GM06990 (cell line): ENCODE data around the gene SDK2.
"Not testable (repeated sequence)": the region's sequence is repeated elsewhere in the genome, so short reads cannot be mapped to it uniquely, and the experiment has no call there.

Experiments
- DNase-seq: peaks from one replicate; pipeline ENCODE4 v3.0.0-alpha.2; 2011; ENCODE audit not compliant: insufficient read length; ENCODE audit errors: extremely low read depth
- H3K27me3 ChIP-seq: replicated peaks from 2 replicates; pipeline ENCODE4 v1.6.0; 2011; ENCODE audit warnings: low read length; ENCODE audit not compliant: control insufficient read depth, insufficient read depth
- H3K36me3 ChIP-seq: 2 replicates; pipeline ENCODE4 v1.5.1; 2011; ENCODE audit warnings: low read length; ENCODE audit not compliant: control insufficient read depth, insufficient read depth
- H3K4me3 ChIP-seq: replicated peaks from 2 replicates; pipeline ENCODE4 v1.5.1; 2011; ENCODE audit warnings: low read depth, mild to moderate bottlenecking, control low read depth, low read length
- CTCF ChIP-seq: IDR thresholded peaks from 2 replicates; pipeline ENCODE4 v1.5.1; 2011; ENCODE audit warnings: low read length, control low read depth, mild to moderate bottlenecking, inconsistent platforms; ENCODE audit not compliant: insufficient read depth, poor library complexity, severe bottlenecking

Gene SDK2

GRCh38 chr17:73455050-73455687 is 189.1 kb downstream of the SDK2 start:
- H3K36me3 ChIP-seq = no peaks in the 10 kb centered on the region
- H3K27me3 ChIP-seq = no peaks in the 10 kb centered on the region; the same call in 1 of the 2 replicates
- no peak overlapping the region for H3K4me3 ChIP-seq
- no peak for DNase-seq
- no peak for TF ChIP-seq CTCF

- not testable (repeated sequence) for H3K27me3 ChIP-seq, DNase-seq, H3K4me3 ChIP-seq, H3K36me3 ChIP-seq
Measured at GRCh38 chr17:73453494-73453893, 190.8 kb downstream of the SDK2 start.

- Histone ChIP-seq H3K27me3 (no peaks in the 10 kb centered on the region; the same call in 1 of the 2 replicates), H3K4me3 (no peak overlapping the region), H3K36me3 (no peaks in the 10 kb centered on the region)
- no peak for TF ChIP-seq CTCF
- DNase-seq = no peak
Measured at GRCh38 chr17:73453090-73453489, 191.2 kb downstream of the SDK2 start.

- no peaks in the 10 kb centered on the region for H3K36me3 ChIP-seq
- no peak overlapping the region for H3K4me3 ChIP-seq
- H3K27me3 ChIP-seq = no peaks in the 10 kb centered on the region; the same call in 1 of the 2 replicates
- no peak for DNase-seq
- no peak for TF ChIP-seq CTCF
Measured at GRCh38 chr17:73452009-73452408, 192.2 kb downstream of the SDK2 start.

- Histone ChIP-seq H3K4me3 (no peak overlapping the region), H3K36me3 (no peaks in the 10 kb centered on the region), H3K27me3 (no peaks in the 10 kb centered on the region)
- no peak for TF ChIP-seq CTCF
- DNase-seq = no peak
Measured at GRCh38 chr17:73447319-73447718, 196.9 kb downstream of the SDK2 start.

- no peak for TF ChIP-seq CTCF
- H3K36me3 ChIP-seq = no peaks in the 10 kb centered on the region
- DNase-seq = no peak
Measured at GRCh38 chr17:73446617-73447016, 197.6 kb downstream of the SDK2 start.

More at GRCh38 chr17:73446617-73447016, 197.6 kb downstream of the SDK2 start:
- H3K4me3 ChIP-seq = no peak overlapping the region
- no peaks in the 10 kb centered on the region for H3K27me3 ChIP-seq
